ENCODE results near the gene CCL4. TPM values are rescaled to one million over a fixed set of nuclear protein-coding genes. Genes with fewer than 3 reads are reported as not detected.

The CCL4 gene
- polyA plus RNA-seq, 6 donors from 2014 or later: 0.79 to 43.5 (median 19.5) TPM

DNA sequence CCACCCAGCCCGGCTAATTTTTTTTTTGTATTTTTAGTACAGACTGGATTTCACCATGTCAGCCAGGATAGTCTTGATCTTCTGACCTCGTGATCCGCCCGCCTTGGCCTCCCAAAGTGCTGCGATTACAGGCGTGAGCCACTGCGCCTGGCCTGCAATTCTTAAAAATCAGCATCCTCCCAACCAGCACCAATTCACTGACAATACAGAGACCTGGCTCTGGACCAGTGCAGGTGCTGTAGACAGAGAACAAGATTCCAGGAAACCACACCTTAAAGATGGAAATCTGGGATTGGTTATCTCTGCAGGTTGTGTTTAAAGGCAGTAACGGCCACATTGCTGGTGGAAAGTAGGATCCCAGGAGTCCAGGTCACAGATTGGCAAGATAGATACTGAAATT, 39.2 kb downstream of the CCL4 start:
- Mint-ChIP-seq H3K36me3 (peaks cover 5 to 6% of the 10 kb centered on the region in 2 donors), H3K27ac (no peak overlapping the region), H3K4me1 (peaks cover 25 to 49% (median 29%) of the 10 kb centered on the region in 3 donors), H3K4me3 (no peak overlapping the region), H3K9me3 (peaks cover 0 to 5% (median 5%) of the 10 kb centered on the region in 7 donors), H3K27me3 (no peaks in the 10 kb centered on the region)
- ATAC-seq (ENCODE audit: low read depth in 2 of 2): no peak
- DNase-seq: no peak

DNA sequence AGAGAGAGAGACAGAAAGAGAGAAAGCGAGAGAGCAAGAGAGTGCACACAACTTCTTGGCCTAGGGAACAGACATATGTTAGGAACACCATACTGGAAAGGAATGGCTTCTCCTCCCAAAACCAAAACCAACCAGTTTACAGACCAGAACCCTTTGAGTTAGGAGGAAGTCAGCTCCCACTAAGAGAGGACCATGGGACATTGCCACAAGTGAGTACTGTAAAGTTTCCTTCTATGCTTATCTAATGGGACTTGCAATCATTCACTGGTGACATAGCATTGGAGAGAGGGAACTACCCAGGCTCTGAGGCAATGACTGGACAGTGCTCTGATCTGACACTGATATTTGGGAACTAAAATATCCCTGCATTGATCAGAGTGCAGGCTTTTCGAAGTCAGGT, 40.4 kb downstream of the CCL4 start:
- H3K27ac Mint-ChIP-seq: peak overlapping the region in 2 of 6 donors; percentile 16 to 88
- DNase-seq (no peak), ATAC-seq (ENCODE audit: low read depth in 2 of 2) (no peak)
- H3K9me3 Mint-ChIP-seq: peaks cover 0 to 2% (median 0%) of the 10 kb centered on the region in 7 donors
- no peaks in the 10 kb centered on the region for H3K36me3 Mint-ChIP-seq
- peaks cover 24 to 50% (median 33%) of the 10 kb centered on the region in 3 donors for H3K4me1 Mint-ChIP-seq
- no peak overlapping the region for H3K4me3 Mint-ChIP-seq
- no peaks in the 10 kb centered on the region for H3K27me3 Mint-ChIP-seq

DNA sequence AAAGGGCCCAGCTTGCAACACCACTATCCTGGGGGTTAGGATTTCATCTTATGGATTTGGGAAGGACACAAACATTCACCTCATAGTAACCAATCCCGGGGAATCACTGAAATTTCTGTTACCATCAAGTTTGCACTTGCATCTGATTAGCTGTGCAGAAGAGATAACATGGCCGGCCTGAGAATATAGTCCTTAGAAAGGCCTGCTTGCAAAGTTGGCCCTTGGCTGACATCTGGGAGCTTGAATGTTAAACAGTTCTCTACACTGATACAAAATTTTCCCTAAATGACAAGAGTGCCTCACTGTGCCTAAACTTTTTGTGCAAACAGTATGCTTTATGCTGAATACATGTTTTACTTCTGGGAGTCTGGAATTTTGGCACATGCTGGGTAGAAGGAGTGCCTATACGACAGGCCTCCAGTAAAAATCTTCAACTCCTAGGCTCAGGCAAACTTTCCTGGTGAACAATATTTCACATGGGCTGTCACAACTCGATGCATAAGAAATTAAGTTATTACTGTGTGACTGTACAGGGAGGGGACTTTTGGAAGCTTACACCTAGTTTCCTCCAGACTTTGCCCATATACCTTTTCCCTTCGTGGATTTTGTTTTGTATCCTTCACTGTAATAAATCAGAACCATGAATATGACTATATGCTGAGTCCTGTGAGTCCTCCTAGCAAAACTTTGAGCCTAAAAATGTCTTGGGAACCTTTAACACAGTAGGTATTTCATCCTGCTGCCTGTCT, 41.5 kb downstream of the CCL4 start:
- ATAC-seq (ENCODE audit: low read depth in 2 of 2) (no peak), DNase-seq (no peak)
- H3K4me1 Mint-ChIP-seq: peaks cover 29 to 57% (median 40%) of the 10 kb centered on the region in 3 donors
- H3K9me3 Mint-ChIP-seq: peaks cover 0 to 2% (median 0%) of the 10 kb centered on the region in 7 donors
- H3K27me3 Mint-ChIP-seq: peaks cover 0 to 5% (median 0%) of the 10 kb centered on the region in 3 donors
- peak overlapping the region in 1 of 6 donors; percentile 24 for H3K27ac Mint-ChIP-seq
- no peaks in the 10 kb centered on the region for H3K36me3 Mint-ChIP-seq
- H3K4me3 Mint-ChIP-seq: no peak overlapping the region

DNA sequence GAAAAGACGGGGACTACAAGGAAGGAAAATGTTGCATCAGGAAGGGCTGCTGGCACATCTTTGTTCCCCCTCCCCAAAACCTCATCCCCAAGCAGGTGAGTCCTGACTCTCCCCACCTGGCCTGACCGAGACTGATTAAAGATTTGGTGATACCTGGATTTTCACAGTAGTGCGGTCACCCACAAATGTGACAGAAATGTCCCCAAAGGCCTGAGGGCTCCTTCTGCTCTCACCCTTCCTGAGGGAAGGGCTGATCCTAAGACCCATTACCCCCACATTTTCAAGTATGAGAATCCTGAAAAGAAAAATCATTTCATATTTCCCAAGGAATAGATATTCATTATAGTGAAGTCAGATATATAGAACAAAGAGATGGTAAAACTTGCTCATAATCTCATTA, 44.0 kb downstream of the CCL4 start:
- peaks cover 0 to 2% (median 0%) of the 10 kb centered on the region in 7 donors for H3K9me3 Mint-ChIP-seq
- no peak overlapping the region for H3K27ac Mint-ChIP-seq
- H3K4me1 Mint-ChIP-seq: peaks cover 23 to 47% (median 40%) of the 10 kb centered on the region in 3 donors
- no peak for ATAC-seq (ENCODE audit: low read depth in 2 of 2)
- peaks cover 0 to 5% (median 0%) of the 10 kb centered on the region in 3 donors for H3K27me3 Mint-ChIP-seq
- H3K4me3 Mint-ChIP-seq: peak overlapping the region in 1 of 8 donors; percentile 16
- no peak for DNase-seq
- H3K36me3 Mint-ChIP-seq: no peaks in the 10 kb centered on the region

DNA sequence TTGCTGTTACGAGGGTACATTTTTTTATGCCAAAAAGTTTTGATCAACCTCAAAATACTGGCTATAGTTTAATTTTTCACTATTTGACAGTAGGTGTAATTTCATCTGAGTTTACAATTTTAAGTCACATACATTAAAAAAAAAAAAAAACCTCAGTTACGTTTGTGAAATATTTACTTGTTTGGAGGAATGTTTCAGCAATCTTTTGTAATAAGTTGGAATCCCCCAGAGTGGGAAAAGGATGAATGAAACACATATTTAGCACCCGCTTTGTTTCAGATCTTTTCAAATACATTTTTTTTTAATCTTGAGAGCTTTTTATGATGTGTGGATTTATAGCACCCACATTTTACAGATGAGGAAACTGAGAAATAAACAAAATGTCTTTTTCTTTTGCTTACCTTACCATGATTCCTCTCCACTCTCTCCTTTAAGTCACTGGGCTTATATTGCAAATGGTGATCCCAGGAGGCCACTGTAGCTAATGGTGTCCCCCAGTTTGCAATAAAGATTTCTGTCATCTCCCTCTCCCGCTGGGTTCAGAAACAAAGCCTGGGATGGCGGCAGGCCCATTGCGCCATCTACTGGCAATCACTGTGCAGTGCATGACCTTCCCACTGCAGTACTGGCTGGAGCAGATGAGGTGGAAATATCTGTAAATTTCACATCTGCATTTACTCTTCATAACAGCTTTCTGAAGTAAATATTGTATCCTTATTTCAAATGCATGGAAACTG, 45.1 kb downstream of the CCL4 start:
- Mint-ChIP-seq H3K4me1 (peaks cover 23 to 43% (median 38%) of the 10 kb centered on the region in 3 donors), H3K9me3 (peaks cover 0 to 1% (median 0%) of the 10 kb centered on the region in 7 donors), H3K36me3 (no peaks in the 10 kb centered on the region), H3K27me3 (peaks cover 0 to 5% (median 0%) of the 10 kb centered on the region in 3 donors), H3K4me3 (peak overlapping the region in 6 of 8 donors; percentile 0 to 50 (median 24)), H3K27ac (peak overlapping the region in 3 of 6 donors; percentile 3 to 24 (median 8))
- DNase-seq (peak; percentile 72), ATAC-seq (ENCODE audit: low read depth in 2 of 2) (peak; percentile 70 to 89)

DNA sequence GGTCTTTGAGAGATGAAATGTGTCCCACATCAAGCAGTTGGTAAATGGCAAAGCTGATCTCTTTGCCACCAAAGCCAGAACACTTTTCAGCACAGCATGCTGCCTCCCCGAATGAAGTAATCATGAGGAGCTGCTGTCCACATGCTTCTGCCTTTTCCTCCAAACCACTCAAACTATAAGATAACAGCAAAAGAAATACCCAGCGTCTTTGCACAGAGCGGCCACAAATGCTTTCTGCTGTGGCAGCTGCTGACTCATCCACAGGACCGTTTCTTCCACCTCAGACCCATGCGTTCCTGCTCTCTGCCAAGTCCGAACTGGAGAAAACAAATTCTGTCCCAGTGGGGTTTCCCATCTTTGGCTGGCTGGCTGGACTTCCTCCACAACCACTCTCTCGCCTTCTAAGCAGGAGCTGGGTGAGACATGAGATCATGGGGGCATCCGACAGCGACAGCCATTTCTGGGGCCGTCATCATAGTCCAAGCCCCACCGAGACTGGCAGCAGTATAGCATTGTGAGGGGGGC, 45.7 kb downstream of the CCL4 start:
- H3K4me1 Mint-ChIP-seq: peaks cover 27 to 46% (median 41%) of the 10 kb centered on the region in 3 donors
- H3K9me3 Mint-ChIP-seq: no peaks in the 10 kb centered on the region
- DNase-seq (no peak), ATAC-seq (ENCODE audit: low read depth in 2 of 2) (no peak)
- peaks cover 0 to 5% (median 0%) of the 10 kb centered on the region in 3 donors for H3K27me3 Mint-ChIP-seq
- H3K4me3 Mint-ChIP-seq: peak overlapping the region in 5 of 8 donors; percentile 0 to 68 (median 49)
- H3K27ac Mint-ChIP-seq: peak overlapping the region in 2 of 6 donors; percentile 8 to 38
- H3K36me3 Mint-ChIP-seq: no peaks in the 10 kb centered on the region

DNA sequence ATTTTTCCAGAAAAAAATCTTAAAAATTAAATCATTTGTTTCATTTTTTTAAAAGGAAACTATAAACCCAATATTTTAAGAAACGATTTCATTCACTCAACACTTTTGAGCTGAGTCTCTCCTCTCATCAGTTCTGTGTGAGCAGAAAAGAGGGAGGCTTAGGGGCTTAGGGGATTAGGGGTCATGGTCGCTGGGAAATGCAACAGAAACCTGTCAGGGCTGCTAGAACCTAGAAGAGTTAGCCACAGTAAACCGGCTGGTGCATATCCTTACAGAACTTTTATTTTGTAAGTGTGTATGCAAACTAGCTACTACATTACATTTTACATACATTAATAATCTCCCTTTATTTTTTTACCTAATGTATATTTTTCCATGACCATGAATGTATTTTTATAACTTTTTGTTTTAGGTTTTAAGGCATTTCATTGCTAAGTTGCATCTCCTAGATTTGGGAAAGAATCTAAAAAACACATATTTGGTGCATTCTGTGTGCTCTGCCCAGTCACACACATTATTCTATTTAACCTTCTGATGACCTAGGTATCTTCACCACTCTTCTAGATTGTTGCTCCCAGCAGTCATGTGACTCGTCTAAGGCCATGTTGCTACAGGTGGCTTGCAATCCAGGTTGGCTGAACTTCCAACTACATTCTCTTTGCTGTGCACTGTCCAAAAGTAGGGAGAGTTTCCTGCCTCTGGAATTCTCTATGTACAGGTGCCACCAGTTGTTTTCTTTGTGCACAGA, 48.4 kb downstream of the CCL4 start:
- H3K9me3 Mint-ChIP-seq: no peaks in the 10 kb centered on the region
- DNase-seq (no peak), ATAC-seq (ENCODE audit: low read depth in 2 of 2) (no peak)
- no peak overlapping the region for H3K4me3 Mint-ChIP-seq
- no peak overlapping the region for H3K27ac Mint-ChIP-seq
- H3K4me1 Mint-ChIP-seq: peaks cover 23 to 36% (median 33%) of the 10 kb centered on the region in 3 donors
- H3K27me3 Mint-ChIP-seq: peaks cover 0 to 5% (median 0%) of the 10 kb centered on the region in 3 donors
- no peaks in the 10 kb centered on the region for H3K36me3 Mint-ChIP-seq

DNA sequence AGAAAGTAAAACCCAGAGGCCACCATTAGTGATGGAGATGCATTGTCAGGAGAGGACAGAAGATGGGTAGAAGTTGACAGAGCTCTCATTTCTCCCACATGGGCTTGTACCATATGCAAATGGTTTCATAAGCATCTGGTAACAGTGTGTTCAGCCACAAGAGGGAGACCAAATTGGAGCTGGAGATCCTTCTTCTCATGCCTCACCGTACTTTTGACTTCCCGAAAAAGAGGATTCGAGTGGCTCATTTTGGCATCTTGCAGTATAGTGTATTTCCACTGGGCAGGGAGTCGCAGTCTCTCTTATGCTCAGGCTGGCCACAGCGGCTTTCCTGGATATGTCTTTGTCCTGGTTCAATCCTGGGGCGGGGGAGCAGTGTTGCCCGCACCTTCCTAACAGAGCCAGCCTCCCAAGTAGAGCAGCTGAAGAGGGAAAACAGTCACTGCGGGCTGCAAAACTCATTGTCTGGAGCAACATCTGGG, 49.1 kb downstream of the CCL4 start:
- Mint-ChIP-seq H3K27ac (no peak overlapping the region), H3K36me3 (no peaks in the 10 kb centered on the region), H3K4me3 (no peak overlapping the region), H3K4me1 (peaks cover 21 to 31% (median 31%) of the 10 kb centered on the region in 3 donors), H3K27me3 (peaks cover 0 to 5% (median 0%) of the 10 kb centered on the region in 3 donors), H3K9me3 (no peaks in the 10 kb centered on the region)
- no peak for DNase-seq
- ATAC-seq (ENCODE audit: low read depth in 2 of 2): no peak

DNA sequence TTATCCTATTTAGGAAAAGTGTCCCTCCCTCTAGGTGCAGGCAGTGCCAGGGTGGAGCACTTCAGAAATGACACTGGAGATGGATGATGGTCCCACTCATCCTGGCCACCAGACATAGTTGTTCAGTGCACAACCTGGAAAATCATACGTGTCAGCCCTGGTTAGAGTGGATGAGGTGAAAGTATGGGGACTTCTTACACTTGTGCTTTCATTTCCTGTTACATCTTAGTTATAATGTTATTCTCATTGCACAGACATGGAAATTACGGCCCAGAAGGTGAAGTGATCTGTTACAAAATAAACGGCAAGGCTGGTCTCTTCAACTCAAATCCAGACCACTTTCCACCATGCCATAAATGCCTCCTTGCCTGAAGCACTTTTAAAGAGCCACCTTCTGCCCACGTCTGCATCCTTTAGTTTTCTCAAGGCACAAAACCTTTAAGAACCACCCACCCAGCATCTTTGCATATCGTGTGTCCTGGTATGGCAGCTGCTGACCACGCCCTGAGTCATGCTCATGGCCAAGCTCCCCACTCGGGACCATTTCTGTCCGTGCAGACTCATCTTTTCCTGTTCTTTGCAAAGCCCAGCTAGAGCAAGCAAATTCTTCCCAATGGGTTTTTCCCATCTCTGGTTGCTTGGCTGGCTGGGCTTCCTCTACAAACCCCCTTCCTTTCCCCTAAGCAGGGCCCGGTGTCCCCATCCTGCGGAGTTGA, 50.4 kb downstream of the CCL4 start:
- H3K9me3 Mint-ChIP-seq: no peaks in the 10 kb centered on the region

More for the DNA sequence above, 50.4 kb downstream of the CCL4 start:
- Mint-ChIP-seq H3K4me3 (peak overlapping the region in 5 of 8 donors; percentile 20 to 66 (median 32)), H3K27ac (peak overlapping the region in 1 of 6 donors; percentile 63), H3K27me3 (peaks cover 0 to 5% (median 0%) of the 10 kb centered on the region in 3 donors), H3K4me1 (peaks cover 14 to 24% (median 21%) of the 10 kb centered on the region in 3 donors), H3K36me3 (no peaks in the 10 kb centered on the region)
- DNase-seq (no peak), ATAC-seq (ENCODE audit: low read depth in 2 of 2) (peak; percentile 42 to 89)

Other genes with a start within 250 kb of the CCL4 start
- not detected for gene HEATR9, start 234.9 kb upstream of the CCL4 start, polyA plus RNA-seq (ENCODE audit: low read depth in 6 of 6)
- gene CCL5, start 223.5 kb upstream of the CCL4 start, polyA plus RNA-seq (ENCODE audit: low read depth in 6 of 6): 10 to 100 TPM in 4 of 6 donors, 1 to 10 TPM in 2; 4.9 to 15.3 (median 12.7) TPM
- gene RDM1, start 173.1 kb upstream of the CCL4 start, polyA plus RNA-seq (ENCODE audit: low read depth in 6 of 6): not detected
- not detected for gene LYZL6, start 160.1 kb upstream of the CCL4 start, polyA plus RNA-seq (ENCODE audit: low read depth in 6 of 6)
- gene CCL16, start 122.3 kb upstream of the CCL4 start, polyA plus RNA-seq (ENCODE audit: low read depth in 6 of 6): not detected
- not detected for gene CCL14, start 117.1 kb upstream of the CCL4 start, polyA plus RNA-seq (ENCODE audit: low read depth in 6 of 6)
- gene CCL15, start 102.3 kb upstream of the CCL4 start, polyA plus RNA-seq (ENCODE audit: low read depth in 6 of 6): not detected
- gene CCL23, start 85.9 kb upstream of the CCL4 start, polyA plus RNA-seq (ENCODE audit: low read depth in 6 of 6): not detected
- gene CCL18, start 39.6 kb upstream of the CCL4 start, polyA plus RNA-seq (ENCODE audit: low read depth in 6 of 6): not detected
- 10 to 100 TPM in 3 of 6 donors, 1 to 10 TPM in 3; 7.0 to 36.8 (median 13.0) TPM for gene CCL3, start 13.7 kb upstream of the CCL4 start, polyA plus RNA-seq (ENCODE audit: low read depth in 6 of 6)
- under 1 TPM in 1 of 6 donors, not detected in 5; 0.73 TPM for gene TBC1D3B, start 72.8 kb downstream of the CCL4 start, polyA plus RNA-seq (ENCODE audit: low read depth in 6 of 6)
- gene CCL3L1, start 92.9 kb downstream of the CCL4 start, polyA plus RNA-seq (ENCODE audit: low read depth in 6 of 6): 1 to 10 TPM in 1 of 6 donors, under 1 TPM in 3, not detected in 2; 0.48 to 1.5 (median 0.71) TPM
- gene CCL4L2, start 107.2 kb downstream of the CCL4 start, polyA plus RNA-seq (ENCODE audit: low read depth in 6 of 6): 1 to 10 TPM in 2 of 6 donors, not detected in 4; 1.6 to 6.6 TPM
- under 1 TPM in 2 of 6 donors, not detected in 4; 0.22 to 0.36 TPM for gene TBC1D3I, start 160.7 kb downstream of the CCL4 start, polyA plus RNA-seq (ENCODE audit: low read depth in 6 of 6)
- under 1 TPM in 1 of 6 donors, not detected in 5; 0.31 TPM for gene TBC1D3G, start 220.1 kb downstream of the CCL4 start, polyA plus RNA-seq (ENCODE audit: low read depth in 6 of 6)